ENCODE measurements around the gene BMERB1.

DNA sequence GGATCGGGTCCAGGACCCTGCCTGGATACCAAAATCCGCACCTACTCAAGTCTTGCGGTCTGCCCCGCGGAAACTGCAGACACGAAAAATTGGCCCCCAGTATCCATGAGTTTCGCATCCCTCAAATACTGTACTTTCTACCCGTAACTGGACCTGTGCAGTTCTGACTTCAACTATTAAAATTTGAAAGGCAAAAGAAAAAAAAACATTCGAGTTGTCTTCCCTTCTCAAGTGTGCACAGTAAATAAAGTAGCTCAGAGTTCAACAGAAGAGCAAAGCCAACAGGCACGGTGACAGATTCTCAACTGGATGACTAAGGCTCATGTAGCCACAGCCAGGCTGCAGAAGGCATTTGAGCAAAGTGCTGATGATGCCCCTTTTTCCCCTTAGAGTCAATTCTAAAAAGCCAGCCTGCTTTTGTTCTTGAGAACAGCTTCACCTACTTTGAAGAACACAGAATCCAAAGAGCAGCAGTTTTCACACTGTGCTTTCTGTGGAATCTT, 176.0 kb downstream of the BMERB1 start:
- TF ChIP-seq, protein P1, sequence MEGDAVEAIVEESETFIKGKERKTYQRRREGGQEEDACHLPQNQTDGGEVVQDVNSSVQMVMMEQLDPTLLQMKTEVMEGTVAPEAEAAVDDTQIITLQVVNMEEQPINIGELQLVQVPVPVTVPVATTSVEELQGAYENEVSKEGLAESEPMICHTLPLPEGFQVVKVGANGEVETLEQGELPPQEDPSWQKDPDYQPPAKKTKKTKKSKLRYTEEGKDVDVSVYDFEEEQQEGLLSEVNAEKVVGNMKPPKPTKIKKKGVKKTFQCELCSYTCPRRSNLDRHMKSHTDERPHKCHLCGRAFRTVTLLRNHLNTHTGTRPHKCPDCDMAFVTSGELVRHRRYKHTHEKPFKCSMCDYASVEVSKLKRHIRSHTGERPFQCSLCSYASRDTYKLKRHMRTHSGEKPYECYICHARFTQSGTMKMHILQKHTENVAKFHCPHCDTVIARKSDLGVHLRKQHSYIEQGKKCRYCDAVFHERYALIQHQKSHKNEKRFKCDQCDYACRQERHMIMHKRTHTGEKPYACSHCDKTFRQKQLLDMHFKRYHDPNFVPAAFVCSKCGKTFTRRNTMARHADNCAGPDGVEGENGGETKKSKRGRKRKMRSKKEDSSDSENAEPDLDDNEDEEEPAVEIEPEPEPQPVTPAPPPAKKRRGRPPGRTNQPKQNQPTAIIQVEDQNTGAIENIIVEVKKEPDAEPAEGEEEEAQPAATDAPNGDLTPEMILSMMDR (IDR thresholded peaks at IDR 0.05; ENCODE audit: poor library complexity): no peak
- no peak for TF ChIP-seq EZH2 (IDR thresholded peaks at IDR 0.05; ENCODE audit: borderline replicate concordance)
- no peak for TF ChIP-seq EZH2phosphoT487 (IDR thresholded peaks at IDR 0.05; ENCODE audit: low read depth, severe bottlenecking, unreplicated experiment)
